Upper lobe of left lung (tissue), 6 donors: ENCODE results near the gene UBC. TPM values are rescaled to one million over a fixed set of nuclear protein-coding genes. Genes with fewer than 3 reads are reported as not detected.
"Not testable (repeated sequence)": the region's sequence is repeated elsewhere in the genome, so short reads cannot be mapped to it uniquely, and the experiment has no call there.

Experiments used
- ATAC-seq, 2 donors: fragments of 200-7000 bp; cut with Tn5 transposase; one replicate each; pipeline ENCODE4 v1.9.1; 2022; ENCODE audit warnings: mild to moderate bottlenecking in 2 of 2, moderate library complexity in 2 of 2; ENCODE audit not compliant: low FRiP score in 2 of 2
- DNase-seq, 2 donors: peaks; one replicate each; pipeline ENCODE4 v3.0.0-alpha.2; 2019 to 2020
- H3K27ac ChIP-seq, 4 donors: fragments of 200-600 bp; sonication (generic); one replicate each; pipeline ENCODE4 v1.5.1; 2016 to 2019
- H3K27me3 ChIP-seq, 4 donors: fragments of 200-600 bp; sonication (generic); one replicate each; pipeline ENCODE4 v1.5.1; 2017 to 2019
- H3K36me3 ChIP-seq, 4 donors: fragments of 200-600 bp; sonication (generic); one replicate each; pipeline ENCODE4 v1.5.1; 2016 to 2019
- H3K4me1 ChIP-seq, 4 donors: fragments of 200-600 bp; sonication (generic); one replicate each; pipeline ENCODE4 v1.5.1; 2018 to 2019
- H3K4me3 ChIP-seq, 4 donors: fragments of 200-600 bp; sonication (generic); one replicate each; pipeline ENCODE4 v1.5.1; 2017 to 2019; ENCODE audit warnings: mild to moderate bottlenecking in 2 of 4, moderate library complexity in 1 of 4
- H3K9me3 ChIP-seq, 4 donors: fragments of 200-600 bp; sonication (generic); one replicate each; pipeline ENCODE4 v1.5.1; 2018 to 2019
- CTCF ChIP-seq, 6 experiments: fragments of 450-650 bp in 4 of 6; fragments of 200-600 bp in 2 of 6; sonication (generic) in 2 of 6; IDR thresholded peaks; one replicate each; pipeline ENCODE4 v1.5.1; 2016 to 2019; ENCODE audit warnings: antibody characterized with exemption in 6 of 6
- EP300 ChIP-seq, 4 donors: sonication (generic); formaldehyde crosslinking; IDR thresholded peaks; one replicate each; pipeline ENCODE4 v1.5.1; 2017; ENCODE audit warnings: antibody characterized with exemption in 4 of 4, control low read depth in 2 of 4
- POLR2A ChIP-seq, 4 donors: fragments of 450-650 bp; IDR thresholded peaks; one replicate each; pipeline ENCODE4 v1.5.1; 2016 to 2017; ENCODE audit warnings: antibody characterized with exemption in 4 of 4, mild to moderate bottlenecking in 2 of 4
- POLR2AphosphoS5 ChIP-seq, 2 donors: sonication (generic); formaldehyde crosslinking; IDR thresholded peaks; one replicate each; pipeline ENCODE4 v1.5.1; 2017; ENCODE audit warnings: antibody characterized with exemption in 2 of 2
- WGBS, 2 donors: methylation state at CpG; one replicate each; pipeline ENCODE4 v1.1.5; 2017 to 2018; 5-methylcytosine and 5-hydroxymethylcytosine counted together
- total RNA-seq, 6 donors: library from RNA; depleted of rRNA in 4 of 6; stranded (reverse); fragments of >200 nt in 4 of 6; gene quantifications; one replicate each; pipeline versions ENCODE4 v1.1.0 to v1.2.1, GENCODE V29; 2016 to 2021
- donor health status: DM: no; HTN: no; CAD: no; lungs with moderate emphysema.
- donor health status: DM: no; HTN: yes; CAD: no; lungs with severe emphysema.

Gene UBC
- total RNA-seq, 6 donors from 2014 or later = 649 to 1,729 (median 1,078) TPM

GRCh38 chr12:124912529-124913287 is 1.7 kb downstream of the UBC start:
- DNase-seq = not testable (repeated sequence)
- TF ChIP-seq POLR2AphosphoS5 (IDR thresholded peaks at IDR 0.05) = peak; percentile 8 to 35
- WGBS, 2 donors = 47 to 53% methylated on average over 14 to 17 of the region's 21 CpGs

GRCh38 chr12:124911521-124911920 is 2.9 kb downstream of the UBC start:
- H3K4me1 ChIP-seq = peaks cover 40 to 57% (median 44%) of the 10 kb centered on the region in 4 donors
- H3K4me3 ChIP-seq = peak overlapping the region; percentile 1 to 42 (median 2)
- ATAC-seq, H3K9me3 ChIP-seq, H3K27me3 ChIP-seq, DNase-seq: not testable (repeated sequence)
- peaks cover 4 to 35% (median 25%) of the 10 kb centered on the region in 4 donors for H3K36me3 ChIP-seq
- H3K27ac ChIP-seq = peak overlapping the region in 1 of 4 donors; percentile 3
- WGBS, 2 donors = 55 to 72% methylated on average over 4 to 6 of the region's 6 CpGs

More at GRCh38 chr12:124912529-124913287, 1.7 kb downstream of the UBC start:
- H3K27ac ChIP-seq = peak overlapping the region in 2 of 4 donors; percentile 96 to 99
- peaks cover 40 to 63% (median 45%) of the 10 kb centered on the region in 4 donors for H3K4me1 ChIP-seq
- H3K36me3 ChIP-seq = peaks cover 4 to 35% (median 25%) of the 10 kb centered on the region in 4 donors
- H3K9me3 ChIP-seq, ATAC-seq, H3K27me3 ChIP-seq: not testable (repeated sequence)
- peak overlapping the region; percentile 56 to 84 (median 78) for H3K4me3 ChIP-seq

- 58 to 60% methylated on average over 9 of the region's 9 CpGs for WGBS, 2 donors
- ATAC-seq (no peak), DNase-seq (no peak)
- H3K9me3 ChIP-seq = no peaks in the 10 kb centered on the region
- H3K27me3 ChIP-seq = peaks cover 0 to 1% (median 0%) of the 10 kb centered on the region in 4 donors
- peaks cover 37 to 52% (median 41%) of the 10 kb centered on the region in 4 donors for H3K4me1 ChIP-seq
- peak in 1 of 2 donors; percentile 61 for TF ChIP-seq POLR2AphosphoS5 (IDR thresholded peaks at IDR 0.05)
- no peak for TF ChIP-seq CTCF (IDR thresholded peaks at IDR 0.05)
- peak in 2 of 4 donors; percentile 41 to 54 for TF ChIP-seq POLR2A (IDR thresholded peaks at IDR 0.05)
- TF ChIP-seq EP300 (IDR thresholded peaks at IDR 0.05) = no peak
- peaks cover 4 to 35% (median 25%) of the 10 kb centered on the region in 4 donors for H3K36me3 ChIP-seq
- H3K27ac ChIP-seq = peak overlapping the region in 3 of 4 donors; percentile 3 to 56 (median 45)
- H3K4me3 ChIP-seq = peak overlapping the region; percentile 1 to 42 (median 2)
Measured at GRCh38 chr12:124910561-124911478, 3.6 kb downstream of the UBC start.

- peak overlapping the region in 3 of 4 donors; percentile 11 to 59 (median 45) for H3K27ac ChIP-seq
- peaks cover 4 to 35% (median 25%) of the 10 kb centered on the region in 4 donors for H3K36me3 ChIP-seq
- peak overlapping the region in 1 of 4 donors; percentile 42 for H3K4me3 ChIP-seq
- H3K27me3 ChIP-seq = peaks cover 0 to 1% (median 0%) of the 10 kb centered on the region in 4 donors
- H3K4me1 ChIP-seq = peaks cover 38 to 49% (median 39%) of the 10 kb centered on the region in 4 donors
- 50 to 60% methylated on average over 8 of the region's 8 CpGs for WGBS, 2 donors
- ATAC-seq (no peak), DNase-seq (no peak)
- H3K9me3 ChIP-seq = no peaks in the 10 kb centered on the region
- no peak for TF ChIP-seq CTCF (IDR thresholded peaks at IDR 0.05)
- peak in 1 of 4 donors; percentile 9 for TF ChIP-seq POLR2A (IDR thresholded peaks at IDR 0.05)
- no peak for TF ChIP-seq EP300 (IDR thresholded peaks at IDR 0.05)
- TF ChIP-seq POLR2AphosphoS5 (IDR thresholded peaks at IDR 0.05) = peak; percentile 9 to 33
Measured at GRCh38 chr12:124909831-124910560, 4.5 kb downstream of the UBC start.

GRCh38 chr12:124906606-124907261 is 7.7 kb downstream of the UBC start:
- TF ChIP-seq EP300 (IDR thresholded peaks at IDR 0.05) = no peak
- peak; percentile 86 to 98 (median 93) for TF ChIP-seq CTCF (IDR thresholded peaks at IDR 0.05)
- peak overlapping the region in 1 of 4 donors; percentile 28 for H3K27ac ChIP-seq

More at GRCh38 chr12:124906606-124907261, 7.7 kb downstream of the UBC start:
- peak; percentile 84 to 90 for ATAC-seq
- no peaks in the 10 kb centered on the region for H3K27me3 ChIP-seq
- peak in 1 of 2 donors; percentile 92 for DNase-seq
- H3K4me1 ChIP-seq = peaks cover 36 to 45% (median 45%) of the 10 kb centered on the region in 4 donors
- H3K4me3 ChIP-seq = no peak overlapping the region
- peaks cover 4 to 19% (median 14%) of the 10 kb centered on the region in 4 donors for H3K36me3 ChIP-seq
- 0 to 3% methylated on average over 2 of the region's 2 CpGs for WGBS, 2 donors
- H3K9me3 ChIP-seq = no peaks in the 10 kb centered on the region
